GM19240 (cell line): ENCODE data around the gene NAA30.
"Not testable (repeated sequence)": the region's sequence is repeated elsewhere in the genome, so short reads cannot be mapped to it uniquely, and the experiment has no call there.

Experiments used
- DNase-seq: peaks from one replicate; pipeline ENCODE4 v3.0.0; 2011; ENCODE audit warnings: low spot score; ENCODE audit not compliant: insufficient read length

NAA30 gene

GRCh38 chr14:57390037-57390805, at the start of gene NAA30:
TSS of gene NAA30 (plus strand) at chr14:57390586. CDS start at chr14:57390958, 372 bp downstream.
- DNase-seq: peak; percentile 65

- not testable (repeated sequence) for DNase-seq
Observed at GRCh38 chr14:57343545-57344297, 46.7 kb upstream of the NAA30 start.

GRCh38 chr14:57345106-57345505, 45.3 kb upstream of the NAA30 start:
- no peak for DNase-seq

- DNase-seq: no peak
Observed at GRCh38 chr14:57346741-57347140, 43.6 kb upstream of the NAA30 start.

- no peak for DNase-seq
Observed at GRCh38 chr14:57352396-57353170, 37.8 kb upstream of the NAA30 start.

- no peak for DNase-seq
Observed at GRCh38 chr14:57355081-57355800, 35.1 kb upstream of the NAA30 start.

GRCh38 chr14:57362361-57362760, 28.0 kb upstream of the NAA30 start:
- no peak for DNase-seq

GRCh38 chr14:57364659-57365450, 25.5 kb upstream of the NAA30 start:
- no peak for DNase-seq

- DNase-seq: not testable (repeated sequence)
Observed at GRCh38 chr14:57370187-57370586, 20.2 kb upstream of the NAA30 start.

- DNase-seq: no peak
Observed at GRCh38 chr14:57371013-57371412, 19.4 kb upstream of the NAA30 start.

GRCh38 chr14:57375156-57375555, 15.2 kb upstream of the NAA30 start:
- DNase-seq: no peak

GRCh38 chr14:57378661-57379060, 11.7 kb upstream of the NAA30 start:
- DNase-seq: no peak

- no peak for DNase-seq
Observed at GRCh38 chr14:57380935-57381334, 9.5 kb upstream of the NAA30 start.

GRCh38 chr14:57382283-57382682, 8.1 kb upstream of the NAA30 start:
- DNase-seq: no peak

GRCh38 chr14:57383125-57383745, 7.2 kb upstream of the NAA30 start:
- no peak for DNase-seq

- DNase-seq: no peak
Observed at GRCh38 chr14:57388067-57388466, 2.3 kb upstream of the NAA30 start.

- DNase-seq: no peak
Observed at GRCh38 chr14:57389646-57390036, 745 bp upstream of the NAA30 start.

GRCh38 chr14:57390806-57391516, 575 bp downstream of the NAA30 start:
- no peak for DNase-seq

GRCh38 chr14:57391517-57392195, 1.3 kb downstream of the NAA30 start:
- DNase-seq: no peak
